HG03060 (cell line): ENCODE data around the gene GPX2.
"Not testable (repeated sequence)": the region's sequence is repeated elsewhere in the genome, so short reads cannot be mapped to it uniquely, and the experiment has no call there.

Experiments used
- ATAC-seq: cut with Tn5 transposase; IDR thresholded peaks from one replicate; pipeline ENCODE4 v1.9.1; 2021; ENCODE audit warnings: low read depth, moderate number of reproducible peaks; ENCODE audit not compliant: unreplicated experiment

The GPX2 gene

GRCh38 chr14:64915797-64916196 lies 26.7 kb downstream of the GPX2 start:
- ATAC-seq = no peak

DNA sequence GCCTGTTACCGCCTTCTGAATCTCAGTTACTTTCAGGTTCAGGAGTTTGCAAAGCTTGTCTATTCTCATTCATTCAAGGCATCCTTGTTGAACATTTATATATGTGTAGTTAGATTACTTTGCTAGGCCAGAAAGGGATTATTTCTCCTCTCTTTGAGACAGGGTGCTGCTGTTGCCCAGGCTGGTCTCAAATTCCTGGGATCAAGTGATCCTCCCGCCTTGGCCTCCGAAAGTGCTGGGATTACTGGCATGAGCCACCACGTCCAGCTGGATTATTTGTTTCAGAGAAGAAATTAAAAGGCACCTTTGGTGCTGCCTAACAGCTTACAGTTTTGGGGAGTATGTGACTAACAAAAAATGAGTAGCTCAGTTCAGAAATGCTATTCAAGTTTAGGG lies 27.5 kb downstream of the GPX2 start:
- no peak for ATAC-seq

DNA sequence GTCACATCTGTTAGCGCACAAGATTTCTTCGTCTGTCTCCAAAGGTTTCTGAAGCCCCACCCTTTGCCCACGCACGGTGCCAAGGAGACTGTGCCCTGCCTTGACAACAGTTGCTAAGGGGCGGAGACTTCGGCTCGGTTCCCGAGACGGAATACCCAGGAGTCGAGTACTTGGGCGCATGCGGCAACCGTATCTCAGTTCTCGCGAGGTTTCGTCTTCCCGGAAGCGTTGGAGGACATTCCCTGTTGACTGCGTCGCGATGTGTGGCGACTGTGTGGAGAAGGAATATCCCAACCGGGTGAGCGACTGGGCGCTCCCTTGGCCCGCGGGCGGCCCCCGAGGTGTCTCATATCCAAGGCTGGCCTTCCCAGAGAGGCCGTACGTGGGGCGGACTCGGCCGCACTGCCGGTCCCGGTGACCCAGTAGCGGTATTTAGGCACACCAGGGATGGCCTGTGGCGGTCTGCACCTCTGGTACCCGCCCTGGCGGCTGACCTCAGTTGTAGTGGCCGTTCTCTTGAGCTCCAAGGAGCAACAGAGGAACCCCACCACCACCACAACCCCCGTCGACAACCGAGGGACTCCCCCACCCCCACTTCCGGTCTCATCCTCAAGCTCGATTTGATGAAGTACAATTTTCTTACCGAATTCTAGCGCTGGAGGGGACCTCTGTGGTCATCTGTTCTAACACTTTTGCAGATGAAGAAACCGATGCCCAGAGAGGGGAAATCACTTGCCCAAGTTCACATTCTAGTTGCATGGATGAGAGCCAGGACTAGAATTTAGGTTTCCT lies 28.1 kb downstream of the GPX2 start, which contains the start of gene CHURC1:
CHURC1 (plus strand) TSS at position 219 of the 792 bp plus-strand sequence; CDS start at position 260, 41 bp downstream.
- ATAC-seq = peak; percentile 97

GRCh38 chr14:64913477-64913876 lies 29.1 kb downstream of the GPX2 start:
- not testable (repeated sequence) for ATAC-seq

GRCh38 chr14:64912261-64912660 lies 30.3 kb downstream of the GPX2 start:
- ATAC-seq = no peak

DNA sequence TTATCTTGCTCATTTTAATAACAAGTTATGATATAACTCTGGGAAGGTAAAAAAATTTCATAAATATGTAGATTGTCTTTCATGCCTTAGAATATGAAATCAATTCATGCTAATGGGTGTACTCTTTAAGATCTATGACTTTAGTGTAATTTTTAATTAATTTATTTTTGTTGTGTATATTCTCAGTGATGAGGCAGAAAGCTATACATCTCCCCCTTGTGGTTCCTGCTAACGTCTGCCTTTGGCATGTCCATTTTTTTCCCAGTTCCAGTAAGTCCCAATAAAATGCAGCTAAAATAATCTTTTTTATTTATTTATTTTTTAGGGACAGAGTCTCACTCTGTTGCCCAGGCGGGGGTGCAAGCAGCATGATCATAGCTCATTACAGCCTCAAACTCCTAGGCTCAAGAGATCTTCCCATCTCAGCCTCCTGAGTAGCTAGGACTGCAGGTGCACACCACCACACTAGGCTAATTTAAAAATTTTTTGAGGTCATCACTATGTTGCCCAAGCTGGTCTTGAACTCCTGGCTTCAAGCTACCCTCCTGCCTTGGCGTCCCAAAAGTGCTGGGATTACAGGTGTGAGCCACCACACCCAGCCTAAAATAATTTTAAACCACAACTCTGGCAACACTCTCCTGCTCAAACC lies 31.6 kb downstream of the GPX2 start:
- no peak for ATAC-seq

- no peak for ATAC-seq
These were observed 36.5 kb downstream of the GPX2 start for GRCh38 chr14:64906022-64906421.

- ATAC-seq = no peak
These were observed 42.6 kb downstream of the GPX2 start for GRCh38 chr14:64899958-64900357.

GRCh38 chr14:64891839-64892375 lies 50.6 kb downstream of the GPX2 start:
- no peak for ATAC-seq

- no peak for ATAC-seq
These were observed 51.2 kb downstream of the GPX2 start for GRCh38 chr14:64891173-64891838.

DNA sequence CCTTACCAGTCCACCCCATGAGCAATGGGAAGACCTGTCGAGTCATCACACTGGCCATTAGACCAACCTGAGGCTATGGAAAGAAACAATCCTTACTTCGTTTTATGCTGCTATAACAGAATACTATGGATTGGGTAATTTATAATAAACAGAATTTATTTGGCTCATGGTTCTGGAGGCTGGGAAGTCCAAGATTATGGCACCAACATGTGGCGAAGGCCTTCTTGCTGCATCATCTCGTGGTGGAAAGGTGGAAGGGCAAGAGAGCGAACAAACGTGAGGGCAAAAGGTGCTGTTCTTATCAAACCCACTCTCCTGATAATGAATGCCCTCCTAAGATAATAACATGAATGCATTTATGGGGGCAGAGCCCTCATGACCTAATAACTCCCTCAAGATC lies 53.2 kb downstream of the GPX2 start:
- no peak for ATAC-seq
